HG02884 (cell line): ENCODE results near the gene LPIN1.
"Not testable (repeated sequence)": the region's sequence is repeated elsewhere in the genome, so short reads cannot be mapped to it uniquely, and the experiment has no call there.

Experiments
- ATAC-seq: cut with Tn5 transposase; IDR thresholded peaks from one replicate; pipeline ENCODE4 v1.9.1; 2021; ENCODE audit warnings: mild to moderate bottlenecking, moderate library complexity; ENCODE audit not compliant: unreplicated experiment

LPIN1 gene

GRCh38 chr2:11829324-11829946 lies 83.0 kb downstream of the LPIN1 start:
- ATAC-seq, result peak; percentile 25

GRCh38 chr2:11829947-11830707 lies 83.7 kb downstream of the LPIN1 start:
- ATAC-seq, result peak; percentile 79

- ATAC-seq, result no peak
Observed at GRCh38 chr2:11830708-11831301, 84.4 kb downstream of the LPIN1 start.

GRCh38 chr2:11831415-11831814 lies 85.0 kb downstream of the LPIN1 start:
- no peak for ATAC-seq

GRCh38 chr2:11832531-11832930 lies 86.1 kb downstream of the LPIN1 start:
- no peak for ATAC-seq

- no peak for ATAC-seq
Observed at GRCh38 chr2:11833601-11834000, 87.2 kb downstream of the LPIN1 start.

GRCh38 chr2:11835403-11835802 lies 89.0 kb downstream of the LPIN1 start:
- ATAC-seq, result no peak

- no peak for ATAC-seq
Observed at GRCh38 chr2:11836647-11837219, 90.3 kb downstream of the LPIN1 start.

GRCh38 chr2:11837875-11838734 lies 91.7 kb downstream of the LPIN1 start:
- ATAC-seq, result no peak

GRCh38 chr2:11839916-11840315 lies 93.5 kb downstream of the LPIN1 start:
- no peak for ATAC-seq

- no peak for ATAC-seq
Observed at GRCh38 chr2:11842336-11842735, 95.9 kb downstream of the LPIN1 start.

- ATAC-seq, result not testable (repeated sequence)
Observed at GRCh38 chr2:11844798-11845197, 98.4 kb downstream of the LPIN1 start.

- ATAC-seq, result not testable (repeated sequence)
Observed at GRCh38 chr2:11847935-11848334, 101.5 kb downstream of the LPIN1 start.

GRCh38 chr2:11850082-11850481 lies 103.7 kb downstream of the LPIN1 start:
- ATAC-seq, result no peak

GRCh38 chr2:11852526-11853196 lies 106.2 kb downstream of the LPIN1 start:
- ATAC-seq, result no peak

GRCh38 chr2:11853197-11853588 lies 106.8 kb downstream of the LPIN1 start:
- ATAC-seq, result no peak

- ATAC-seq, result no peak
Observed at GRCh38 chr2:11855064-11855760, 108.8 kb downstream of the LPIN1 start.

GRCh38 chr2:11856095-11856494 lies 109.7 kb downstream of the LPIN1 start:
- ATAC-seq, result no peak

- no peak for ATAC-seq
Observed at GRCh38 chr2:11858883-11859282, 112.5 kb downstream of the LPIN1 start.

- not testable (repeated sequence) for ATAC-seq
Observed at GRCh38 chr2:11859975-11860374, 113.5 kb downstream of the LPIN1 start.
